Duodenal mucosa (tissue), 2 donors: ENCODE measurements around the gene NKG7.

Experiments used
- H3K27ac ChIP-seq: one replicate; pipeline ENCODE4 v1.7.0; 2013; ENCODE audit warnings: low read depth, low read length
- H3K27me3 ChIP-seq, 2 donors: one replicate each; pipeline ENCODE4 v1.7.0; 2013; ENCODE audit warnings: low read length in 2 of 2, control low read depth in 1 of 2; ENCODE audit not compliant: insufficient read depth in 2 of 2, control insufficient read depth in 1 of 2
- H3K36me3 ChIP-seq, 2 donors: one replicate each; pipeline ENCODE4 v1.7.0; 2013; ENCODE audit warnings: low read length in 2 of 2, control low read depth in 1 of 2; ENCODE audit not compliant: insufficient read depth in 2 of 2, control insufficient read depth in 1 of 2
- H3K4me1 ChIP-seq, 2 donors: one replicate each; pipeline ENCODE4 v1.7.0; 2013; ENCODE audit warnings: low read length in 2 of 2, control low read depth in 1 of 2; ENCODE audit not compliant: insufficient read depth in 2 of 2, control insufficient read depth in 1 of 2
- H3K4me3 ChIP-seq, 2 donors: one replicate each; pipeline ENCODE4 v1.7.0; 2013; ENCODE audit warnings: low read length in 2 of 2, low read depth in 1 of 2
- H3K9ac ChIP-seq, 2 donors: one replicate each; pipeline ENCODE4 v1.7.0; 2013; ENCODE audit warnings: low read length in 2 of 2, low read depth in 1 of 2
- H3K9me3 ChIP-seq, 2 donors: one replicate each; pipeline ENCODE4 v1.7.0; 2013; ENCODE audit warnings: low read length in 2 of 2, control low read depth in 1 of 2; ENCODE audit not compliant: control insufficient read depth in 1 of 2

The NKG7 gene

DNA sequence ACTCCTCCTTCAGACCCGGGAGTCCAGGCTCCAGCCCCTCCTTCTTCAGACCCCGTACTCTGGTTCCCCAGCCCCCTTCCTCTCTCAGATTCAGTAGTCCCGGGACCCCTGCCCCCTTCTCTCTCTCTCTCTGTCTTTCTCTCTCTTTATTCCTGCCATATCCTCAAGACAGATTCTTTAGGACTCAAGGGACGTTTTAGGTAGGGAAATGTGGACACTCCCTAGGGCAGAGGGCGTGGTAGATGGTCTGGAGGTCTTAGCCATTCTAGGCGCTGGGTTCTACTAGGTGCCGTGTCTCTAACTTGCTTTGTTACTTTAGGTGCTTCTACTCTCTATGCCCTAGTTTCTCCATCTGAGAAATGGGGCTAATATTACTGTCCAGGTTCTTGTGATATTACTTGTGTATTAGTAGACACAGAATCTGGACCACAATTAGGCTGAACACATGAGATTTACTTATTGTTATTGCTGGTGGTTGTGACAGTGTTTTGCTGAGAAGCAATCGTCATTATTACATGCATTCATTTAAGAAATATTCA is 18.7 kb upstream of the NKG7 start:
- Histone ChIP-seq H3K27ac (no peak overlapping the region), H3K36me3 (no peaks in the 10 kb centered on the region), H3K4me3 (no peak overlapping the region), H3K9me3 (no peaks in the 10 kb centered on the region), H3K27me3 (no peaks in the 10 kb centered on the region), H3K9ac (no peak overlapping the region), H3K4me1 (peaks cover 16 to 17% of the 10 kb centered on the region in 2 donors)

DNA sequence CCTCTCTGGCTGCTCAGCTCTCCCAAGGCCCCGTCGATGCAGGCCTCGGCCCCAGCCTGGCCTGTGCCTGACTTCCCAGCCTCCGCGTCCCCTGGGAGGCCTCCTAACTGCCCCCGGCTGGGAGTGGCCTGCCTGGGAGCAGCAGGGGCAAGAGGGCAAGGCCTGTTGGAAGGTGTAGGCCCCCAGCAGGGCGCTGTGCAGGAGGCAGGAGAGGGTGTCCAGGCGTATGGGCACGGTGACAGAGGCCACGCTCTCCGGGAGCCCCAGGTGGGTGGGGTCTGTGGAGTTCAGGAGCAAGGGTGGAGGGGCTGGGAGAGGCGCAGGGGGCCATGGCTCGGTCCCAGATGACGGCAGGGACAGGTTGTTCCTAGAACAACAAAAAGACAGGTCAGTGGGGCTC is 16.7 kb upstream of the NKG7 start:
- Histone ChIP-seq H3K27ac (no peak overlapping the region), H3K4me1 (peaks cover 10 to 11% of the 10 kb centered on the region in 2 donors), H3K9me3 (no peaks in the 10 kb centered on the region)

DNA sequence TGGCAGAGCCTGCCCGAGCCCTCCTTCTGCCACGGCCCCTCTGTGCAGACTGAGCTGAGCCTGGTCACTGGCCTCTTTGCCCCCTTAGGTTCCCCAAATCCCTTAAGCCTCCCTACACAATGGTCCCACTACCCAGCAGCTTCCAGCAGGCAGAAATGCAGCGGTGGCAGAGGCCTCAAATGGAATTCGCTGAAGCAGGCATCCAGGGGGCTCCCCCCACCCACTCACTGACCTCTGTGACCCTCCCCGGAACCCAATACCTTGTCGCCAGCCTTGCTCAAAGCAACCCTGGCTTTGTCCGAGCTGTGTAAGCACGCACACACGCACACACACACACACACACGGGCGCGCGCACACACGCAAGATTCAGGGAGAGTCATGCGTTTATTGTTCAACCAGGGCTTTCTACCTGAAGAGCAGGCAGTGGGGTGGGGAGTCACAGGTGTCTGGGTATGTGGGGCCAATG is 15.5 kb upstream of the NKG7 start, which contains the start of gene LIM2:
Gene LIM2 (minus strand): TSS at position 51 of the 466 bp plus-strand sequence. CDS start 531 bp downstream, outside the sequence.
- H3K4me3 ChIP-seq = no peak within 1 kb of the TSS
- no peaks in the 10 kb centered on the region for H3K27me3 ChIP-seq
- H3K9ac ChIP-seq = no peak within 1 kb of the TSS
- no peak within 1 kb of the TSS for H3K27ac ChIP-seq
- no peaks in the 10 kb centered on the region for H3K36me3 ChIP-seq
- H3K4me1 ChIP-seq = peaks cover 6 to 7% of the 10 kb centered on the region in 2 donors
- H3K9me3 ChIP-seq = no peaks in the 10 kb centered on the region

More for the DNA sequence above, 16.7 kb upstream of the NKG7 start:
- no peaks in the 10 kb centered on the region for H3K36me3 ChIP-seq
- no peak overlapping the region for H3K9ac ChIP-seq
- H3K4me3 ChIP-seq = no peak overlapping the region
- no peaks in the 10 kb centered on the region for H3K27me3 ChIP-seq

DNA sequence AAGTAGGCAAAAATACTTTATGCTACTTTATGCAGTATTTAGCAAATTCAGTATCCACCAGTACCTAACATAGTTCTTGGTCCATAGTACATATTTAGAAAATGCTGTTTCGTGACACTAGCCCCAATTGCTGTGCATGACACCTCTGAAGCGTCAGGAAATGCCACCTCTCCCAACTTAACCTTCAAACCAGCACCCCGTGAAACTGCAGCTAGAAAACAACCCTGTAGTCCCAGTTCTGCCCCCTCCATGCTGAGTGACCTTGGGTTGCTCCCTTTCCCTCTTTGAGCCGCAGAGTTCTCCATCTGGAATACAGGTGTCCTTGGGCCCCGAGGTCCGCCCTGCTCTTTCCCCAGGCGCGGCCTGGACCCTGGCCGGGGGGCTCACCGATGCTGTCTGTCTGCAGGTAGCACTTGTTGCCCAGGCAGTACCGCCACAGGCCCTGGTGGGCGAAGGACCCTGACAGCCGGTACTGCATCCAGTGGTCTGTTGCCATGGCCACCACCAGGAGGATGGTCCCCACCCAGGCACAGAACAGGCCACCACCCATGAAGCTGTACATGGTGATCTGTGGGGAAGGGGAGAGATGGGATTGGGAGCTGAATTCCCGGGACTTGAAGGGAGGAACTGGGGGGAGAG is 14.5 kb upstream of the NKG7 start:
- H3K36me3 ChIP-seq = no peaks in the 10 kb centered on the region
- no peak overlapping the region for H3K27ac ChIP-seq
- no peak overlapping the region for H3K4me3 ChIP-seq
- no peaks in the 10 kb centered on the region for H3K27me3 ChIP-seq
- no peaks in the 10 kb centered on the region for H3K9me3 ChIP-seq
- H3K4me1 ChIP-seq = peaks cover 6 to 7% of the 10 kb centered on the region in 2 donors
- no peak overlapping the region for H3K9ac ChIP-seq

DNA sequence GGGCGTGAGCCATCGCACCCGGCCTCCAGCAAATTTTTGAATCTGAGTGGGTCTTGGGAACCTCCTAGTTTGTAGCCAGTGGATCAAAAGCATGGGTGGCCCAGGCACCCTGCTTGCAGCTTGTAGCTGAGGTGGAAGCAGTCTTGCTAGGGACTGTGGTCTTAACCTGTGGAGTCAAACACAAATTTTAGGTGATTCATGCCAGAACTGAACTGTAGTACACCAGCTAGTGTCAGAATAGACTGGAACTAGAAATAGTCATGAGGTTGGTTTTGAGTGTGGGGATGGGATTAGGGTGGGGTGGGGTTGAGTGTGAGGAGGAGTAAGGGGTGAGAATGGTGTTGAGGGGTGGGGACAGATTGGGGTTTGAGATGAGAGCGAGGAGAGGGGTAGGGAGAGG is 9.6 kb upstream of the NKG7 start:
- no peak overlapping the region for H3K9ac ChIP-seq
- H3K27ac ChIP-seq = no peak overlapping the region
- no peaks in the 10 kb centered on the region for H3K36me3 ChIP-seq
- no peaks in the 10 kb centered on the region for H3K4me1 ChIP-seq
- H3K27me3 ChIP-seq = no peaks in the 10 kb centered on the region
- peaks cover 0 to 5% of the 10 kb centered on the region in 2 donors for H3K9me3 ChIP-seq
- no peak overlapping the region for H3K4me3 ChIP-seq

DNA sequence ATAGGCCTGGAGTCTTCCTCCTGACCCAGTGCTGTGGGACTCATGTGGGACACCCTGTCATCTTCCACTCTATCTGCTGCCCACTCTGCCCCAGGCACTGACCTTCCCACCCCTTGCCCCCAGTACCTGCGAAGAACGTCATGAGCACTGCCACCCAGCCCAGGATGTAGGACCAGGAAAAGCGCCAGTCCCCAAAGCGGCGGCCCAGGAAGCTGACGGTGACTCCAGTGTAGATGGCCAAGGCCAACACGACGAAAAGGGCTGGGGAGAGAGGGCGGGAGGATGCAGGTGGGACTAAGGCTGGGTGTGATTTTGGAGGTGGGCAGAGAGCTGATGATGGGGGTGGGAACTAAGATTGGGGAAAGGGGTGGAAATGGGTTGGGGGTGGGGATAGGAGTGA is 7.9 kb upstream of the NKG7 start:
- no peak overlapping the region for H3K27ac ChIP-seq
- H3K4me3 ChIP-seq = no peak overlapping the region
- H3K36me3 ChIP-seq = no peaks in the 10 kb centered on the region
- H3K9me3 ChIP-seq = peaks cover 0 to 5% of the 10 kb centered on the region in 2 donors
- no peaks in the 10 kb centered on the region for H3K27me3 ChIP-seq
- no peaks in the 10 kb centered on the region for H3K4me1 ChIP-seq
- no peak overlapping the region for H3K9ac ChIP-seq

DNA sequence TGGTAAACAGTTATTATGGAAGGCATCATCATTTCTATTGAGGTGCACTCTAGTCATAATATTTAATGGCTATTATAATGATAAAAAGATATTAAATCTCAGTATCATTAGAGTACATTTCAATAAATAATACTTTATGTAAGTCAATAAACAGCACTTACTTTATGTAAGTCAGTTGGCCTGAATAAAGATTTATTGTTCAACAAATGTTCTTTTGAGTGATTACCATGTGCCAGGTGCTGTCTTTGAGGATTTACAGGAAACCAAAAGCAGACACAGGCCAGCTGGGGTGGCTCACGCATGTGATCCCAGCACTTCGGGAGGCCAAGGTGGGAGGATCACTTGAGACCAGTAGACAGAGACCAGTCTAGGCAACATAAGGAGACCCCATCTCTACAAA is 5.0 kb upstream of the NKG7 start:
- Histone ChIP-seq H3K4me3 (no peak overlapping the region), H3K9me3 (peaks cover 0 to 5% of the 10 kb centered on the region in 2 donors), H3K9ac (no peak overlapping the region), H3K27ac (no peak overlapping the region), H3K36me3 (no peaks in the 10 kb centered on the region), H3K27me3 (no peaks in the 10 kb centered on the region), H3K4me1 (no peaks in the 10 kb centered on the region)

DNA sequence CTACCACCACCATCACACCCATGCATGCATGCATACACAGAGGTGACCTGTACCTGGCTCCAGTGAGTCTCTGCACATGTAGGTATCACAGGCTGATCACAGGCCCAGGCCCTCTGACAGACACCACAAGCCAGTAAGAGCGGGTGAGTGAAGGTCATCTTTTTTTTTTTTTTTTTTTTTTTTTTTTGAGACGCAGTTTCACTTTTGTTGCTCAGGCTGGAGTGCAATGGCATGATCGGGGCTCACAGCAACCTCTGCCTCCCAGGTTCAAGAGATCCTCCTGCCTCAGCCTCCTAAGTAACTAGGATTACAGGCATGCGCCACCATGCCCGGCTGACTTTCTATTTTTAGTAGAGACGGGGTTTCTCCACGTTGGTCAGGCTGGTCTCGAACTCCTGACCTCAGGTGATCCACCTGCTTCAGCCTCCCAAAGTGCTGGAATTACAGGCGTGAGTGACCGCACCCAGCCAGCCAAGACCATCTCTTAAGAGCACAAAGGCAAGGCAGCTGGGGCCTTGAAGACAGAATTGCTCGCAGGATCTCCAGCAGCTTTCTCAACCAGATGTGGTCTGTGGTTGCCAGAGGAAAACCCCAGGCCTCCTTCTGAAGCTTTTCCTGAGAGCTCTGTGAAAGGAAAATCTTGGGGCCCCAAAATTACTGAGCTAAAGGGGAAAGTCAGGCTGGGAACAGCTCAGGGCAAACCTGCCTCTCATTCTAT is 3.2 kb upstream of the NKG7 start:
- no peak overlapping the region for H3K4me3 ChIP-seq
- no peak overlapping the region for H3K9ac ChIP-seq
- H3K27ac ChIP-seq = no peak overlapping the region
- no peaks in the 10 kb centered on the region for H3K9me3 ChIP-seq
- no peaks in the 10 kb centered on the region for H3K36me3 ChIP-seq
- no peaks in the 10 kb centered on the region for H3K4me1 ChIP-seq
- H3K27me3 ChIP-seq = no peaks in the 10 kb centered on the region

DNA sequence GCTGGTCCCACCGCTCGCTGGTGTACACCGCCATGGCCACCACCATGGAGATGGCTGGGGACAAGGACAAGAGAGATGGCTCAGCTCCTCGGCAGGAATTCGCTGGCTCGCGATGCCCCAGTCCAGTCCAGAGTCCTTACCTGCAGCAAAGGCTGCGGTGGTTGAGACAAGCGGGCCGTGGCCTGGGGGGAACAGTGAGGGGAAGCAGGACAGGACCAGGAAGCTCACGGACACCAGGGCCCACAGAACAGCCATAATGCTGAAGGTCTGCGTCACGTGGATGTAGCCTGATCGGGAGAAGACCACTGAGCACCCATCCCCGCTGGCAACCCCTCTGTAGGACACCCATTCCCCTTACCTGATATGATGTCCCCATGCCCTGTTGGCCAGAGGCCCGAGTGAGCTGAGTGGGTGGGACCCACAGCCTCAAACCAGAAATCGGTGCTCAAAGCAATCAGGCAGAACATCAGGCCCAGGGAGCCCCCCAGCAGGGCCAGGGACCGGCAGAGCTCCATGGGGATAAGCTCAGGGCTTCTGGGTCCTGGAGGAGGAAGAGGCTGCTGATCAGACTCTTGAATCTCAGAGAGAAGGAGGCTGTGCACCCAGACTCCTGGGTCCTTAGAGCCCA is 319 bp downstream of the NKG7 start:
- peak overlapping the region in 1 of 2 donors; percentile 18 for H3K9ac ChIP-seq
- H3K27me3 ChIP-seq = no peaks in the 10 kb centered on the region
- no peak overlapping the region for H3K27ac ChIP-seq
- no peaks in the 10 kb centered on the region for H3K9me3 ChIP-seq
- H3K4me1 ChIP-seq = peaks cover 0 to 7% of the 10 kb centered on the region in 2 donors
- H3K4me3 ChIP-seq = peak overlapping the region; percentile 27 to 32
- H3K36me3 ChIP-seq = no peaks in the 10 kb centered on the region

DNA sequence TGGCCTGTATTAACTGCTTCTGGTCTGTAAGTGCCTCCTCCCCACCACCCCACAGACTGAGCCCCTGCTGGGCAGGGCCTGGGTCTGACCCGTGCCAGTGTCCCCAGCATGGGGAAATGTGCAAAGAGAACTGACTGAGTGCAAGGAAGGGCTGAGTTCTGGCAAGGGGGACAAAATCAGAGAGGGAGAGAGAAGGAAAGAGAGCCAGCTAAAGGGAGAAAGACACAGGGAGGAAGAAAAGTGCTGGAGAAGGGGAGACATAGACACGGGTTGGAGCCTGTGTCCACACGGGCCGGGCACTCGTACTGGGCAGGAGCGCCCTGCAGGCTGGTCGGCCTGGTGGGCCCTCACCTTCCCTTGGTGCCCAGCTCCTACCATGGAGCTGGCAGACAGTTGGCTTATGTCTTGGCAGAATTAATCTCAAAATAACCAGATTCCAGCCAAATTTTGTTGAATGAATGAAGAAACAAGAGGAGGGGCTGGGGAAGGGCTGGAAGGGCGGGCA is 1.2 kb downstream of the NKG7 start:
- peak overlapping the region in 1 of 2 donors; percentile 32 for H3K4me3 ChIP-seq
- H3K27ac ChIP-seq = no peak overlapping the region

More for the DNA sequence above, 1.2 kb downstream of the NKG7 start:
- Histone ChIP-seq H3K36me3 (no peaks in the 10 kb centered on the region), H3K9me3 (no peaks in the 10 kb centered on the region), H3K27me3 (no peaks in the 10 kb centered on the region), H3K4me1 (peaks cover 0 to 7% of the 10 kb centered on the region in 2 donors), H3K9ac (peak overlapping the region in 1 of 2 donors; percentile 18)
